GM19455 (cell line): ENCODE data around the gene CDH13.

Experiments used
- ATAC-seq: cut with Tn5 transposase; IDR thresholded peaks from one replicate; pipeline ENCODE4 v1.9.1; 2021; ENCODE audit not compliant: unreplicated experiment

Gene CDH13

DNA sequence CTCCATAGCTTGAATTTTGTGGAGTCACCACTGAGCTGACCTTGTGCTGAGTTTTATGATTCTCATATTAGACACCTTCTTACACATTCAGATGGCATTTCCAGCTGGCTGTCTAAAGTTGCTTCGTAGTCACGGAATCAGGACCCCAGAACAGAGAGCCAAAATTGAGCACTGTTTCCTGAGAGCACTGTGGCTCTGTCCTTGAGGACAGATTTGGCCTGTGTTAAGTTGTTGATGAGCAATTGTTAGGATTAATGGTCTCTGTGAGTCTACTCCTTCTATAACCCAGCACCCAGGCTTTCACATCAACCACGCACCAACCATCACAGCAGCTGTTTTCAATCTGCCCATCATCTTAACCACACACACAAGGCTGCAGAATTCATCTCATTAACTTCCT is 903.5 kb downstream of the CDH13 start:
- ATAC-seq = no peak

DNA sequence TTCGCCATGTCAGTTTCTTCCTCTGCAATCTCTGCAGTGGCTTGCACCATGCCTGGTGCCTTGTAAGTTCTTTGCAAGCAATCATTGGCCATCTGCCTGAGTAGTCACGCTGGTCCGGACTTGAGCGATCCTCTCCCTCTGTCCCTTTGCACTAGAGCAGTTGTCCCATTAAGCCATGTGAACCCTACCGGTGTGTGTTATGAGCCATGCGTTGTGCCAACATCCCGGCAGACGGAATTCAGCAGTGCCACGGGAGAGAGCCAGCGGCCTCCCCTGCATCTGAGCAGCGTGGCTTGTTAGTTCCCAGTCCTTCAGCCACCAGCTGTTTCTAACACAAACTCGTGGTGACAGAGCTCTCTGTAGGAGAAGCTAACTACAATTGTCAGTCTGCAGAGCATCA is 905.9 kb downstream of the CDH13 start:
- ATAC-seq = no peak

DNA sequence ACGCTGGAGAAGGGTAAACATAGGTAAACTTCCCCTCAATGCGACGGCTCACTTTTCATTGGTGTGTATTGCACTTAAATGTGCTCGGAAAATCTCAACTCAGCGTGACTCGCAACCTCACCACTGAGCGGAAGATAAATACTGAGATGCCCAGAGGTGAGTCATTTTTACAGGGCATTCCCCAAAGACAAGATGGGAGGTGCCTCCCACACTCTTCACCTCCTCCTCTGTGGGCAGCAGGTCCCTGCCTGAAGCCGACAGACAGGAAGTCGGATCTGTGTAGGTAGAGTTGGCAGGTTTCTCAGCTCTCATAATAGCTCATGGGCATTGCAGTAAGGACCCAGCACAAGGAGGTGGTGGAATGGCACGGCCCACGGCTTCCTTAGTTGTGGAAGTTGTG is 906.4 kb downstream of the CDH13 start:
- no peak for ATAC-seq

DNA sequence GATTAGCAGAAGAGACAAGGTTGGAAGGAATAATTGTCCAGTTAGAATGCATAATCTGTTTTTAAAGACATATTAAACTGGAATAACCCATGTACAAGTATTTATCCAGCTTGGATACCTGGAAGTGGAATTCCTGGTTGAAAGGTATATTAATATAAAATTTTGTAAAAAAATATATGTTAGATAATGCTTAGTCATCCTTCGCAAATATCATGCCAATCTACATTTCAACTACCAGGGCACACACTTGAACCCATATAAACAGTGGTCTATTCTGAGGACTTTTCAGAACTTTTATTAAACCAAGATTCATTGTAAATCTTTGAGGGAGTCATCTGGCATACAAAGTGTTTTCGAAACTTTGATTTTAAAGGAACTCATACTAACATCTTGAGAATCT is 911.9 kb downstream of the CDH13 start:
- no peak for ATAC-seq

DNA sequence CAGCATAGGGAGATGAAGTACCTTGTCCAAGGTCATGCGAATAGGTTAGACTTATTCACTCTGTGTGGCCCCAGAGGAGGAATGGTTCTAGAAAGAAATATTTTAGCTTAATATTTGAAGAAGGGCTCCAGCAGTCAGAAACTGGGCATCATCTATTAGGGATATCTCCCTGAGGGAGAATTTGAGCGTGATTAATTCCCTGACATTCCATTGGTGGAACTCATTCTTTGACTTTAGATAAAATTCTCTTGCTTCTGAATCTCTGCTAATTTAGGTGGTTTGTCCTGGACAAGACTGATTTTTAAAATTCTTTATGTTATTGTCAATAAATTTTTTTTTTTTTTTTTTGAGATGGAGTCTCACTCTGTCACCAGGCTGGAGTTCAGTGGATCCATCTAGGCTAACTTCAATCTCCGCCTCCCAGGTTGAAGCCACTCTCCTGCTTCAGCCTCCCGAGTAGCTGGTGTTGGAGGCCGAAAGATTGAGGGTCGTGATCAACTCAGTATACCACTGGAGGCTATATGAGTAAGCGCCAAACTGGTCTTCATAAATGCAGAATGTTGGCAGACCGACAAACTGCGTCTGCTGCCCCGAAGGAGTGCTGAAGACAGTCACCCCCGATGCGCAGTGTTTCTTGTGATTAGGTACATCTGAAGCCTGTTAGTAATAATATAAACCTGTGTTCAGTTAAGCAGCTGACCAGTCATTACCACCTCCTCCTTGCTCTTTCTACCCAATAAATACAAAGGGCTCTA is 913.1 kb downstream of the CDH13 start:
- ATAC-seq = no peak

DNA sequence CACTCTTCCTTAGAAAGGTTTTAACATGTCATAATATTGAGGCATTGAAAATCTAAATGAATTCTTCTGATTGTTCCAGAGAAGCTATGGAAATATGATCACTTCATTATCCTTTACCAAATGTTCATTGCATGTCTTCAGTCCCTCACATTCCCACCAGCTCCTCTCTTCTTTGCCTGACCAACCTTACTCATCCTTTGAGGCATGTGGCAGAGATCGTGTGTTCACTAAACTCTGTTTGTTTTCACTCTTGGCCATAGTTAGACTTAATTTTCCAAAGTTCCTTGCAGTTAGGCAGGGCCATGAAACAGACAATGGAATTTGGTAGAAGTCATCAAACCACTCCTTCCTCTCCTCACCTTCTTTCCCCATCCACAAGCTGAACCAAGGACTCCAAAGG is 914.5 kb downstream of the CDH13 start:
- no peak for ATAC-seq

DNA sequence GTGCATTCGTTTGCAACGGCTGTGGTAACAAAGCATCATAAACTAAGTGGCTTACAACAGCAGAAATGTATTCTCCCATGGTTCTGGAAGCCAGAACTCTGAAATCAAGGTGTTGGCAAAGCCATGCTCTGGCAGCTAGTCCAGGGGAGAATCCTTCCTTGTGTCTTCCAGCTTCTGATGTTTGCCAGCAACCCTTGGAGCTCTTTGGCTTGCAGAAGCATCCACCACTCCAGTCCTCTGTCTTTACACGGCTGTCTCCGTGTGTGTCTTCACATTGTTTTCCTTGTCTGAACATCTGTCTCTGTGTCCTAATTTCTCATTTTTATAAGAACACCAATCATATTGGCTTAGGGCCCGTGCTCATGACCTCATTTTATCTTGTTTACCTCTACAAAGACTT is 915.7 kb downstream of the CDH13 start:
- no peak for ATAC-seq

DNA sequence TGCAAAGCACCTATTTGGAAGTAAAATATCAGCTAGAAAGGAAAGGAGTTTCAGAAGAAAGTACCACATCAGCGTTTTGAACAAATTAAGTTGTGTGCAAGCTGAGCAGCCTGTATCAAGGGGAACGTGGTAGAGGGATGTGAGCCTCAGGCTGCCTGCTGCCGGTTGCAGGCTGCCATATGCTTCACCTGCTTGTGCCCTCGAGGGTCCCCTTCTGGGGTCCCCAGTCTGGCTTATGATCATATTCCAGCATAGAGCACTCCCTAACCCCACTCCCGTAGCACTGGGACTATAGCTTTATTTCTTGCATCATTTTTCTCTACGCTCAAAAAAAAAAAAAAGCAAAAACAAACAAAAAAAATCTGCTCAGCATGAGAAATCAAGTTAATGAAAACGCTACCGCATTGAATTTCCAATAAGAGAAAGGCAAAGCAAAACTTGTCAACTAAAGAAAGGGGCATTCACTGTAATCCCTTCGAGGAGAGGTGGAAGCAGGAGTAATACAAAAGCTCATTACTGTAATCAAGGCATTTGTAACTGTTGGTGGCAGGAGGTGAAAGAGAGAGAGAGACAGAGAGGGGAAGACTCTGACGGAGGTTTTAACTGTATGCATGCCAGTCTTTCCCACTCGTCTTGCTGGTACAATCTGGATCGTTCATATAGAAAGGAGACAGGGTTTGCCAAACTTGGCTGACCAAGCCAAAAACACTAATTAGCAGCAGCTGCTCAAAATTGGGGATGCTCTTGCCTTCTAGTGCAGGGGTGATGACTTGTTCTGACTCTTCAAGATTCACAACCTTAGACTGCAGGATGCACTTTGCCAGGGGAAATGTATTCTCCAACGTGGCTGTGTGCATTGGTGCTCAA is 922.8 kb downstream of the CDH13 start:
- no peak for ATAC-seq

DNA sequence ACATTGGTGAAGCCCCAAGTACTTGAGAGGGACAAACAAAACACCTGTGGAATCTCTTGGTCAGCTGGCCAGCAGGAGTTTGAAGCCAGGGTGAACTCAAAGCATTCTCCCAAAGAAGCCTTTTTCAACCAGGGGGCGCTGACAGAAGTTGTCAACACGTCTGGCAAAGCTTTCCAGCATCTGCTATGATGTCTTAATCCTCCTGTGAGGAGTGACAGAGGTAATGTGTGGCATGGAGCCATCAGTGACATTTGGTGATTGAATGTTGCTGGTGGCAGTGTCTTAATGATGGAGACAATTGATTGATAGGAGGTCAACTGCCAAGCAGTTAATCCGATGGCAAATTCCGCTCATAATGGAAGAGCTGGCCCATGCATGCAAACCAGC is 923.4 kb downstream of the CDH13 start:
- ATAC-seq = no peak

DNA sequence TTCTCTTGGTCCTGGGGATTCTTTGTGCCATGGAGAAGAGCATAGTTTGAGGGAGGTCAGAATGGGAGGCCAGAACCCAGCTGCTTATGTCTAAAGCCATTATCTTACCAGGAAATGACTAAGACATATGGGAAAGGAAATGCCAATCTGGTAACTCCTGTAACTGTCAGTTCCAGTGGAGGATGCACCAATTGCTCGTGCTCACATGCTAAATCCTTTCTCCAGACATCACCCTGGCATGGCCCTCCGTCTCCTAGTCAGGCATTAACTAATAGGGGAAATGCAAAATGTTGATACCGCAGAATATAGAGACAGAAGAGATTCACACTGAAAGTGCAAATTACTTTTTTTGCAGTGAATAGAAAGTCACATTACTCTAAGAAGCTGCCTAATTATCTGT is 925.5 kb downstream of the CDH13 start:
- no peak for ATAC-seq

DNA sequence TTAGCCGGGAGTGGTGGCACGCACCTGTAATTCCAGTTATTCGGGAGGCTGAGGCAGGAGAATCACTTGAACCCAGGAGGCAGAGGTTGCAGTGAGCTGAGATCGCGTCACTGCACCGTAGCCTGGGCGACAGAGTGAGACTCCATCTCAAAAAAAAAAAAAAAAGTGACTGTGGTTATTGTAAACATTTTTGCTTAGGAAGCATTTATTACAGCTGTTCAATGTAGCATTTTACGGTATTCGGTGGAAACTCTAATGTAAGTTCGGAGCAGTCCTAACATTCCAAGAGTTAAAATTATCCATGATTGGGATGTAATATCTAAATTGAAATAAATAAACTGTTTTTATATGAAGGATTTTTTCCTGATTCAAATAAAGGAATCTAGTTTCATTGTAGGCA is 926.2 kb downstream of the CDH13 start:
- ATAC-seq = no peak

DNA sequence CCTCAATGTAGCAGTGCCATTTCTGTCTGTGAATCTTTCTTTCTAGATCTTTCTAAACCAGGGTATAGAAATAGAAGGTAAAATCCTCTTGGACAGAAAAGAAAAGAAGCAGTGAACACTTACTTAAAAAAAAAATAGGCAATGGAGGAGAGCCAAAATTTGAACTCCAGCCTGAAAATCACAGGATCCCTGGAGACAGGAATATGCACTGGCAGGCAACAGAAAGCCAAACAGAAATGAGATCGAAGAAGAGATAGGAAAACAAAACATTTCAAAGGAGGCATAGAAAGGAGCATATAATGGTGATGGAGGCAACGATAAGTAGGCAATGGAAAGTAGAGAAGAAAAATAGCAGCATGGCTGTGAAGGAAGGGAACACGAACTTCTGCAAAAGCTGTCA is 927.3 kb downstream of the CDH13 start:
- ATAC-seq = no peak

DNA sequence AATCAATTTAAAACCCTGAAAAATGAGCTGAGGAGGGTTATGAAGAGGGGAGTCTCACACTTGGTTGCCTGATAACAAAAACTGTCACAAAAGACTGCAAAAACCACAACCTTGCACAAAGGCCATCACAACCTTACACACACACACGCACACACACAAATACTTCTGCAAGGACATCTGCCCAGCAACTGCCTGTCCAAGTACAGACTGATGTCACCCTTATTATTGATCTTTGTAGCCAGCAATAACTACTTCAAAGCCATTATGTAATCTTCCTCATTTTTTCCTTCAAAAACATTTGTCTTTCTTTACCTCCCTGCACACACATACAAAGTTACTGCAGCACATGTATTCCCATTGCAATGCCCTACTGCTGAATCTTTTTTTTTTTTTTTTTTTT is 927.8 kb downstream of the CDH13 start:
- no peak for ATAC-seq

DNA sequence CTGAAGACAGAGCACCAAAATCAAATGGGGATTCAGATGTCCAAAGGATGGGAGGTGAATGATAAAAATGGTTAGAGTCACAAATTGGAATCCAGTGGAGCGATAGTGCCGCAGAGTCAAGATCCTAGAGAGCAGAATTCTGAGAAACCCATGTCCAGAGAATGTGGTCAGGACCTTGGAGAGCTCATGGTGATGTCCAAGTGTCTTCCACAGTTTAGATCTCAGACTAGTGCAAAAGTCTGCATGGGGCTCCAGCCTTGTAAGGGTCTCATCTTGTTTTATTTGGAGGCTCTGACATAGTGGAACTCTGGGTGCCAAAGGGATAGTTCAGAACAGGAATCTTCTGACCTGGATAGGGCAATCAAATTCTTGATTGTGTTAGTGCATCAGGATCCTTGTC is 935.1 kb downstream of the CDH13 start:
- ATAC-seq = no peak

DNA sequence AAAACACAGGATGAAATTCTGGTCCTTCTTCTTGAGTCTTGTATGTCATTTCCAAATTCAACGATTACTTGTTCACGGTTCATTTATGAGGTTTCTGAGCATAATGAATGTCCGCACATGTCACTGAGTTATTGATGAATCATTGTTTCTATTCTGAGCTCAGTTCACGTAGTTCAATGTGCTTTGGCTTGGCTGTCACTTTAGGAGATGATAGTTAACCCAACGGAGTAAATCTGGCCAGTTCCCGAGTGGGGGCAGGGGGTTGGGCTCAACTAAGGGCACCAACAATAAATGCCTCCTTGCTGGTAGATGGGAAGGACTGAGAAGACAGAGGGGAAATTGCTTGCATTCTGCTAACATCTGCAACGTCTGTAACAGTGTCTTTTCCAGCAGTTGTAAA is 941.6 kb downstream of the CDH13 start:
- no peak for ATAC-seq

DNA sequence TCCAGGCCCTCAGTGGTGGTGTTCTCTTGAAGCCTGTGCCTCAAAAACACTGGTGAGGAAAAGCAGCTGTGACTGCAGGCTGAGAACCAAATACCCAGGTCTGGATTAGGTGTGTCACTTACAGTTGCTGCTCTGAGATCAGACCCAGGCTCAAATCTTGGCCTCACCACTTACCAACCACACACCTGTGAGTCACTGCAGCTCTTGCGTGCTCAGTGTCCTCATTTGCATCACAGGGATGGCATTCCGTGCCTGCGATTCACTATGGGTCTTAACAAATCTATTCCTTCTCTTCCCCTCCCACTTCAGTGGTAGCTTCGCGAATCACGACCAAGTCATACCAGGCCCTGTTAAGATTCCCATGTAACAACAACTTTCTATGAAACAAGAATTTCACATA is 947.6 kb downstream of the CDH13 start:
- ATAC-seq = no peak

DNA sequence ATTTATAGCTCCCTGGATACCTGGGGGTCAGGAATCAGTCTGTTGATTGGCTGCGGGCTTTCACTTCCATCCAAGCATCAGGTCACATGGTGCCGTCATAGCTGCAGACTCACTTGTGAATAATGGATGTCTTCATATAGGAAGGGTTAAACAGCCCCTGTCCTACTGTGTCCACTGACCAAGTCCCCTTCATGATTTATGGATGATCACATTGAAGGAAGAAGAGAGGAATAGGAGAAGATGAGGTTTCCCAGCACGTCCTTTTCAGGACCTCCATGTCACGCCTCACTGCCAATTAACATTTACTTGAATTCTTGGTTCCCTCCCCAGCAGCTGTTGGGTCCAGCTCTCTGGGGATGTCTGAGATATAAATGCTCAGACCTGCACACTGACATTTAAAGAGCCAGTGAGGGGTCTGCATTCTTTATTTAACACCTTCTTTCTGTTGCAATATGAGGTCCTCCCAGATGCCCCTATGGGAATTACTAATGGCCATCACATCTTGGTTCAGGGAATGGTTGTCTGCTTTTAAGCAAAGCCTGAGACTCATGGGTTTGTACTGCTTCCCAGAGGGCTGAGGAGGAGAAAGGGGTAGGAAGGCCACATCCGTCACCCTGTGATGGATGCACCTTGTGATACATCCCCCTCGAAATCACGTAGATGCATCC is 950.4 kb downstream of the CDH13 start:
- ATAC-seq = no peak

DNA sequence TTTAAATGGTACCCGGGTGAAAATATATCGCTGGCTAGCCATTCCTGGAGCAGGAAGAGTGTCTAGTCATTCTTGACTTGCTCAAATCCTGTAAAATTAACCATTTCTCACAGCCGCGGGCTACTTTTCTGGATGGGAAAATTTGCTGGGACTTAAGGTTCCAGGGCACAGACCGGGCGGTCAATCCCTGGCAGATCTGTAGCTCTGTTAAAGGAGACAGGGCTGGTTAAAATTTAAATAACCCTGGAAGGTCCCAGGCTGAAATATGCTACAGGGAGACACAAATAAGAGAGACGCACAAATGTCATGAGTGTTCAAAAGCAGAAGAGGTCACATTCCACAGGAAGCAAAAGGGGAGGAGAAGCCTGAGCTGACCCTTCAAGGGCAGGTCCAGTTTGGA is 951.4 kb downstream of the CDH13 start:
- no peak for ATAC-seq

DNA sequence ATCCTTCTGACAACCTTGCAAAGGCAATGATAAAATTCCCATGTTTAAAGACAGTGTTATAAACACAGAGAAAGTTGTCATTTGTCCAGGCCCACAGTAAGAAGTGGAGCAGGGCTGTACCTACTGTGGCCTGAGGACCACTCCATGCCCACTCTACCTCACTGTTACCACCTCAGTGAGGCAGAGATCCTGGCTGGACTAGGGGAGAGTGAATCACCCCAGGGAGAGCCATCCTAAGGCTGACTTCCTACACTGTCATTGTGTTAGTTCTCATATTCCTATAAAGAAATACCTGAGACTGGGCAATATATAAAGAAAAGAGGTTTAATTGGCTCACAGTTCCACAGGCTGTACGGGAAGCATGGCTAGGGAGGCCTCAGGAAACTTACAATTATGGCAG is 952.3 kb downstream of the CDH13 start:
- no peak for ATAC-seq

DNA sequence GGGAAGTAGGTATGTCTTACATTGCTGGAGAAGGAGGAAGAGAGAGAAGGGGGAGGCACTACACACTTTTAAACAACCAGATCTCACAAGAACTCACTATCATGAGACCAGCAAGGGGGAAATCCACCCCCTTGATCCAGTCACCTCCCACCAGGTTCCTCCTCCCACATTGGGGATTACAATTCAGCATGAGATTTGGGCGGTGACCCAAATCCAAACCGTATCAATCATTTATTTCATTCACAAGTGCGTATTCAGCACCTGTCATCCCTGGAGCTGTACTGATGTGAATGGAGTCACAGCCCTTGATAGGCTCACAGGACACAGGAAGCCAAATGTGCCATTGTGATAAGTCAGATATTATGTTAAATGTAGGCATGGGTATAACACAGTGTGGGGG is 952.7 kb downstream of the CDH13 start:
- no peak for ATAC-seq

DNA sequence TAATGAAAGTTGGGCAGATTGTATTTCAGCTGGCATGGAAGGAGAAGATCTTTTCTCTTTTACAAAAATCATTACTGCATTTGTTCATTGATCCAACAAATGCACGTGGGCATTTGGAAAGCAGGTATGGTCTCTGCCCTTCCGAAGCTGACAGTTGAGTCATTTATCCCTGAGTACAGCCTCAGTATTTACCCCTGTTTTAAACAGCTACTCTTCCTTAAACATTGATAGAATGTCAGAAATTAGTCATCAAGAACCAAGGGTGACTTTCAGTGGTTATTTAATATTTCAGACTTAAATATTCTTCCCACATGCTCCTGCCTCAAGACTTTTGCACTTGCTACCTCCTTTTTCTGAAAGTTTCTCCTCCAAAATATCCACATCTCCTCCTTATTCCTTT is 954.3 kb downstream of the CDH13 start:
- ATAC-seq = no peak
